GM10847 (cell line): ENCODE data around the gene RFPL2.

Source experiments
- POLR2A ChIP-seq: IDR thresholded peaks from 2 replicates; pipeline ENCODE4 v1.6.1; 2011; ENCODE audit not compliant: insufficient read length; ENCODE audit errors: extremely low read depth

Gene RFPL2

GRCh38 chr22:32181043-32181442, 23.8 kb downstream of the RFPL2 start:
- TF ChIP-seq POLR2A: no peak

DNA sequence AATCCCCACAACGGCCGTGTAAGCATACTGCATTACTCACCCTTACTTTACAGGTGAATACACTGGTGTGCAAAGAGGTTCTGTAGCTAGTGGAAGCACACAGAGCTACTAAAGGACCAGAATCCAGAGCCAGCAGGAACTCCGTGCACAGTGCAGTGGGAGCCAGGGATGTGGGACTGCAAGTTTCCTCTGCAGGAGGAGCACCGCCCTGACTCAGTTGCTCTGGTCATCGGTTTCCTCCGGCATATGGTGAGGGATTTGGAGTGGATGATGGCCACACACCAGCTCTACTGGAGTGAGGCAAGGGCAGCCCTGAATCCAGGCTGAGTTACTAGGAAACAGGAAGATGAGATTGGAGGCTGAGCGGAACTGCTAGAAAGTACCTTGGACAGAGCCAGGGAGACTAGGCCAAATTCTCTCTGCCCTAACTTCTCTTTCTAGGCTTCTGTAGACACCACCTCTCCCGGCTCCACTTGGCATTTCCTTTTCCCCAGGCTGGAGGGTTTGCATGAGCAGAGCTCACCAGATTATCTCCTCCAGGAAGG, 27.6 kb downstream of the RFPL2 start:
- no peak for TF ChIP-seq POLR2A

- TF ChIP-seq POLR2A: no peak
Observed at GRCh38 chr22:32175683-32176644, 28.9 kb downstream of the RFPL2 start.

DNA sequence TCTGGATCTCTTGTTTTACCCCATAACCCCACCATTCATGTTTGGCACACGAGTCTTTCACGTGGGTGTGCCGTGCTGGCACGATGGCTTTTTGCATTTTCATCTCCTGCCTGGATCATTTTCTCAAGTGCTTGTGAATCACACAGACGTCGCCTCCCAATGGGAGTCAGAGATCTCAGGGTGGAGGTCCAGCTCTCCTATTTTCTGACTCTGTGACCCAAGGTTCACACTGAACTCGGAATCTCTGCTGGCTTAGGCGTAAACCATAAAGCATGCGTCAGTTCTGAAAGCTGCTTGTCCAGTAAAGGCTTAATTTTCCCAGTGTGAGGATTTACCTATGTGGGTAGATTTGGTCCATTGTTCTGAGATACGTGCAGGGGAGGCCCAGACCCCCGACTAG, 29.8 kb downstream of the RFPL2 start:
- no peak for TF ChIP-seq POLR2A

- TF ChIP-seq POLR2A: no peak
Observed at GRCh38 chr22:32165681-32166080, 39.2 kb downstream of the RFPL2 start.

DNA sequence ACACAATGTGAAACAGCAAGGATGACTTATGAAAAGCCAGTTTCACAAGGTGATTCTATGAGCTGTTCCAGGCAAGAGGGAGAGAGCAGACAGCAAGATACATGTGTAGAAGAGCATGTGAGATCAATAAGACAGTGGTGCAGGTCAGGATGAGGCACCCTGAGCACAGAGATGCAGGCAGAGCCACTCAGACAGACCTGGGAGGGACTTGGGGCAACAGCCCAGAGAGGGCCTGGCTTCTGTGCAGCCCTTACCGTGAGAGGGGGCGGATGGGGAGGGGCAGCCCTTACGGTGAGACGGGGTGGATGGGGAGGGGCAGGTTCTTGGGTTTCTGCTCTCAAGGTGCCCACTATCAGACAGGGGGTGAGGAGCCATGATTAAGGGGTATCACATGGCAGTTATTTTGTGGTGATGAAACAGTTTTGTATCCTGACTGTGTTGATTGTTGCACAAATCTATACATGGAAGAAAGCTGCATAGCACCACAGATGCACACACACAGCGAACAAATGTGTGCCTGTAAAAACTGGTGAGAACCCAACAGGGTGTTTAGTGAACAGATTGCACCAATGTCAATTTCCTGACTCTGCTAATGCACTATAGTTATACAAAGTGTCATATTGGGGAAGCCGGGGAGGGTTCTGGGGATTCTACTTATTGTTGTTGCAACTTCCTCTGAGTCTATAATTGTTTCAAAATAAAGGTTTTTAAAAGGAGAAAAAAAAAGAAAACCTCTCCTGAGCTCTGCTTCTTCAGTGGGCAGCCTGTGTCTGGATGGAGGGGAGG, 40.6 kb downstream of the RFPL2 start:
- TF ChIP-seq POLR2A: no peak

GRCh38 chr22:32158712-32159533, 46.0 kb downstream of the RFPL2 start, which contains the start of gene C22orf42:
C22orf42 (minus strand) TSS chr22:32159303; CDS start chr22:32159215, 88 bp downstream.
- TF ChIP-seq POLR2A: no peak

- TF ChIP-seq POLR2A: no peak
Observed at GRCh38 chr22:32144496-32145274, 60.2 kb downstream of the RFPL2 start.

GRCh38 chr22:32142600-32142999, 62.3 kb downstream of the RFPL2 start:
- no peak for TF ChIP-seq POLR2A
